Ovary (tissue), 3 donors: ENCODE results near the gene OR10A3.

ENCODE experiments used
- POLR2A ChIP-seq: fragments of 450-650 bp; IDR thresholded peaks from one replicate; pipeline ENCODE4 v1.6.1; 2017; ENCODE audit warnings: antibody characterized with exemption, mild to moderate bottlenecking, moderate library complexity
- TF ChIP-seq, protein P1 (sequence below), 3 donors: fragments of 450-650 bp in 2 of 3; fragments of 200-600 bp in 1 of 3; IDR thresholded peaks; one replicate each; pipeline versions ENCODE4 v1.5.1 to v1.8.0; 2016 to 2022; ENCODE audit warnings: antibody characterized with exemption in 3 of 3, mild to moderate bottlenecking in 1 of 3
- donor health status: DM: no; HTN: no; CAD: no.

DNA sequence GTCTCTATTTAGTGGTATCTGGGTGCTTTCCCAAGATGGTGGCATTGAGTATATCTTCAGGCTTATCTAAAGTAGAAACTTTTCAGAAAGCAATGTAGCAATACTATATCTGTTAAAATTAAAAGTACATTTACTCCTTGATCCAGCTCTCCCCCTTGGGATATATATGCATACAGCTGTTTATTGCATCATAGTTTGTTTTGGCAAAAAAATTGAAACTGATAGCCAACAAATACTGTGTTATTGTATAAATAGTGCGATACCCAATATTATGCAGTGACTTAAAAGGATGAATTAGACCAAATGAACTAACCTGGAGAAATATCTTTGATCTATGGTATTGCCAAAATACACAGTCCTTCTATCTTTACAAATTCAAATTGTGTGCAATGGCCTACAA is 8.4 kb upstream of the OR10A3 start:
- TF ChIP-seq, protein P1, sequence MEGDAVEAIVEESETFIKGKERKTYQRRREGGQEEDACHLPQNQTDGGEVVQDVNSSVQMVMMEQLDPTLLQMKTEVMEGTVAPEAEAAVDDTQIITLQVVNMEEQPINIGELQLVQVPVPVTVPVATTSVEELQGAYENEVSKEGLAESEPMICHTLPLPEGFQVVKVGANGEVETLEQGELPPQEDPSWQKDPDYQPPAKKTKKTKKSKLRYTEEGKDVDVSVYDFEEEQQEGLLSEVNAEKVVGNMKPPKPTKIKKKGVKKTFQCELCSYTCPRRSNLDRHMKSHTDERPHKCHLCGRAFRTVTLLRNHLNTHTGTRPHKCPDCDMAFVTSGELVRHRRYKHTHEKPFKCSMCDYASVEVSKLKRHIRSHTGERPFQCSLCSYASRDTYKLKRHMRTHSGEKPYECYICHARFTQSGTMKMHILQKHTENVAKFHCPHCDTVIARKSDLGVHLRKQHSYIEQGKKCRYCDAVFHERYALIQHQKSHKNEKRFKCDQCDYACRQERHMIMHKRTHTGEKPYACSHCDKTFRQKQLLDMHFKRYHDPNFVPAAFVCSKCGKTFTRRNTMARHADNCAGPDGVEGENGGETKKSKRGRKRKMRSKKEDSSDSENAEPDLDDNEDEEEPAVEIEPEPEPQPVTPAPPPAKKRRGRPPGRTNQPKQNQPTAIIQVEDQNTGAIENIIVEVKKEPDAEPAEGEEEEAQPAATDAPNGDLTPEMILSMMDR (IDR thresholded peaks at IDR 0.05): no peak
- TF ChIP-seq POLR2A: no peak
